Mesenchymal stem cell (in vitro differentiated cells and primary cell): ENCODE measurements around the gene TTC13.

Experiments
- DNase-seq: peaks from one replicate; pipeline ENCODE4 v3.0.0-alpha.2; 2013
- H2AFZ ChIP-seq: one replicate; pipeline ENCODE4 v1.6.1; 2013; ENCODE audit warnings: low read depth, mild to moderate bottlenecking, control low read depth, inconsistent platforms, low read length, moderate library complexity
- H2AK5ac ChIP-seq: 2 replicates; pipeline ENCODE4 v1.6.1; 2013; ENCODE audit warnings: low read length, moderate library complexity, mild to moderate bottlenecking, inconsistent platforms; ENCODE audit not compliant: severe bottlenecking
- H2BK120ac ChIP-seq: one replicate; pipeline ENCODE4 v1.6.1; 2013; ENCODE audit warnings: low read depth, mild to moderate bottlenecking, inconsistent platforms, low read length, moderate library complexity
- H2BK12ac ChIP-seq, 2 experiments: one replicate each; pipeline ENCODE4 v1.6.1; 2013; ENCODE audit warnings: inconsistent platforms in 2 of 2, low read length in 2 of 2, mild to moderate bottlenecking in 2 of 2, moderate library complexity in 2 of 2, control low read depth in 1 of 2
- H2BK15ac ChIP-seq: one replicate; pipeline ENCODE4 v1.6.1; 2013; ENCODE audit warnings: mild to moderate bottlenecking, low read depth, inconsistent platforms; ENCODE audit not compliant: poor library complexity, severe bottlenecking
- H2BK5ac ChIP-seq: 2 replicates; pipeline ENCODE4 v1.6.1; 2013; ENCODE audit warnings: low read depth, mild to moderate bottlenecking, low read length, control low read depth, inconsistent platforms; ENCODE audit not compliant: poor library complexity, severe bottlenecking
- H3K14ac ChIP-seq, 2 experiments: one replicate each; pipeline ENCODE4 v1.6.1; 2013; ENCODE audit warnings: inconsistent platforms in 2 of 2, low read length in 2 of 2, control low read depth in 1 of 2, mild to moderate bottlenecking in 1 of 2, moderate library complexity in 1 of 2
- H3K18ac ChIP-seq, 2 experiments: one replicate each; pipeline ENCODE4 v1.6.1; 2013; ENCODE audit warnings: inconsistent platforms in 2 of 2, low read length in 2 of 2, control low read depth in 1 of 2, low read depth in 1 of 2, mild to moderate bottlenecking in 1 of 2
- H3K23ac ChIP-seq, 2 experiments: one replicate each; pipeline ENCODE4 v1.6.1; 2013; ENCODE audit warnings: inconsistent platforms in 2 of 2, low read length in 2 of 2, mild to moderate bottlenecking in 2 of 2, moderate library complexity in 2 of 2, control low read depth in 1 of 2
- H3K27ac ChIP-seq: 2 replicates; pipeline ENCODE4 v1.5.1; 2013; ENCODE audit warnings: mild to moderate bottlenecking, moderate library complexity, low read length, control low read depth, inconsistent platforms; ENCODE audit not compliant: poor library complexity, severe bottlenecking
- H3K27me3 ChIP-seq, 2 experiments: 2 replicates each; pipeline versions ENCODE4 v1.6.1 to v1.7.0; 2013; ENCODE audit warnings: low read length in 2 of 2, mild to moderate bottlenecking in 2 of 2, moderate library complexity in 2 of 2, control low read depth in 1 of 2, inconsistent platforms in 1 of 2; ENCODE audit not compliant: control insufficient read depth in 1 of 2, insufficient read depth in 1 of 2
- H3K36me3 ChIP-seq, 2 experiments: 2 replicates each; pipeline versions ENCODE4 v1.6.1 to v1.7.0; 2013; ENCODE audit warnings: low read length in 2 of 2, control low read depth in 1 of 2, inconsistent platforms in 1 of 2, low read depth in 1 of 2, mild to moderate bottlenecking in 1 of 2; ENCODE audit not compliant: insufficient read depth in 2 of 2, control insufficient read depth in 1 of 2
- H3K4ac ChIP-seq, 2 experiments: one replicate each; pipeline ENCODE4 v1.6.1; 2013; ENCODE audit warnings: inconsistent platforms in 2 of 2, low read length in 2 of 2, mild to moderate bottlenecking in 2 of 2, moderate library complexity in 2 of 2, control low read depth in 1 of 2, low read depth in 1 of 2
- H3K4me1 ChIP-seq: 2 replicates; pipeline ENCODE4 v1.6.1; 2013; ENCODE audit warnings: low read depth, low read length, control low read depth; ENCODE audit not compliant: control insufficient read depth, insufficient read depth
- H3K4me2 ChIP-seq: 2 replicates; pipeline ENCODE4 v1.6.1; 2013; ENCODE audit warnings: low read length, mild to moderate bottlenecking, inconsistent platforms; ENCODE audit not compliant: poor library complexity, severe bottlenecking
- H3K4me3 ChIP-seq, 2 experiments: 2 replicates each; pipeline versions ENCODE4 v1.5.1 to v1.7.0; 2013; ENCODE audit warnings: low read length in 2 of 2, mild to moderate bottlenecking in 2 of 2, control low read depth in 1 of 2, low read depth in 1 of 2; ENCODE audit not compliant: insufficient read depth in 1 of 2
- H3K79me1 ChIP-seq: replicated peaks from 2 replicates; pipeline ENCODE4 v1.6.1; 2013; ENCODE audit warnings: mild to moderate bottlenecking, control low read depth, low read length, inconsistent platforms; ENCODE audit not compliant: poor library complexity, severe bottlenecking
- H3K9ac ChIP-seq: 2 replicates; pipeline ENCODE4 v1.7.0; 2013; ENCODE audit warnings: mild to moderate bottlenecking, low read length, moderate library complexity
- H3K9me3 ChIP-seq: 2 replicates; pipeline ENCODE4 v1.7.0; 2013; ENCODE audit warnings: mild to moderate bottlenecking, low read length; ENCODE audit not compliant: control insufficient read depth
- H4K8ac ChIP-seq: one replicate; pipeline ENCODE4 v1.6.1; 2013; ENCODE audit warnings: inconsistent platforms, mild to moderate bottlenecking, low read length, moderate library complexity
- H4K91ac ChIP-seq: one replicate; pipeline ENCODE4 v1.6.1; 2013; ENCODE audit warnings: mild to moderate bottlenecking, low read length, inconsistent platforms
- WGBS: methylation state at CpG from one replicate; pipeline ENCODE4 v1.1.7; 2013; ENCODE audit warnings: mixed read lengths; 5-methylcytosine and 5-hydroxymethylcytosine counted together

The TTC13 gene

DNA sequence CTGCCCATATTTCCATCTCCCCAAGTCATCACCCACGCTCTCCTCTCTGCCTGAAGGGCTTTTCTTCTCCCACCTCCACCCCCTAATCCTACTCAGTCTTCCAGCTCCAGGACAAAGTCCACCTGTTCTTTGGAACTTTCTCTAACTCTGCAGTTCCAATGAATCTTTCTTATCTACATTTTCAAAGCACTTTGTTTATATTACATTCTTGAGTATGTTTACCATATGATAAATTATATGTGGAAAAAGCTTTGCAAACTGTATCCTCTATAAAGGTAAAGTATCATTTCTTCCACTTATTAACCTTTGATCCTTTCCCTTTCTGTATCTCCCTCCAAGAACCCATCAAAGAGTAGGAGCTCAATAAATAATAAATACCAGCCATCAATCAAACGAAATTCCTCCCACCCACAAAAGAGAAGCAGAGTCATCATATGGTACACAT is 39.7 kb downstream of the TTC13 start:
- H3K27ac ChIP-seq, result no peak overlapping the region
- WGBS, result 89% methylated on average over 2 of the region's 2 CpGs
- no peaks in the 10 kb centered on the region for H3K4me1 ChIP-seq
- H3K9me3 ChIP-seq, result no peaks in the 10 kb centered on the region
- H2BK5ac ChIP-seq, result no peak overlapping the region
- H3K27me3 ChIP-seq, result no peaks in the 10 kb centered on the region
- no peak overlapping the region for H4K8ac ChIP-seq
- no peak overlapping the region for H3K23ac ChIP-seq
- H3K18ac ChIP-seq, result no peak overlapping the region
- H3K14ac ChIP-seq, result no peak overlapping the region
- peaks cover 3 to 6% of the 10 kb centered on the region in 2 experiments for H3K36me3 ChIP-seq
- no peaks in the 10 kb centered on the region for H3K79me1 ChIP-seq
- H2BK12ac ChIP-seq, result no peak overlapping the region
- H2BK15ac ChIP-seq, result no peak overlapping the region
- no peak overlapping the region for H3K4ac ChIP-seq
- no peak overlapping the region for H3K9ac ChIP-seq
- DNase-seq, result no peak
- H2AK5ac ChIP-seq, result no peak overlapping the region
- H4K91ac ChIP-seq, result no peak overlapping the region
- H2AFZ ChIP-seq, result no peak overlapping the region
- no peak overlapping the region for H3K4me3 ChIP-seq
- no peak overlapping the region for H2BK120ac ChIP-seq
- no peak overlapping the region for H3K4me2 ChIP-seq

- no peak overlapping the region for H2AK5ac ChIP-seq
- peaks cover 0 to 3% of the 10 kb centered on the region in 2 experiments for H3K36me3 ChIP-seq
- no peak overlapping the region for H3K23ac ChIP-seq
- DNase-seq, result no peak
- H4K8ac ChIP-seq, result no peak overlapping the region
- H2AFZ ChIP-seq, result no peak overlapping the region
- no peak overlapping the region for H3K27ac ChIP-seq
- H2BK12ac ChIP-seq, result no peak overlapping the region
- H3K79me1 ChIP-seq, result no peaks in the 10 kb centered on the region
- no peak overlapping the region for H3K4me2 ChIP-seq
- H2BK120ac ChIP-seq, result no peak overlapping the region
- no peak overlapping the region for H3K4me3 ChIP-seq
- no peak overlapping the region for H4K91ac ChIP-seq
- no peak overlapping the region for H2BK15ac ChIP-seq
- no peak overlapping the region for H3K18ac ChIP-seq
- no peaks in the 10 kb centered on the region for H3K27me3 ChIP-seq
- H3K9ac ChIP-seq, result no peak overlapping the region
- H3K4ac ChIP-seq, result no peak overlapping the region
- H3K14ac ChIP-seq, result no peak overlapping the region
- H3K9me3 ChIP-seq, result no peaks in the 10 kb centered on the region
- H2BK5ac ChIP-seq, result no peak overlapping the region
- WGBS, result 92% methylated on average over 2 of the region's 2 CpGs
- no peaks in the 10 kb centered on the region for H3K4me1 ChIP-seq
Observed at GRCh38 chr1:230937371-230937770, 41.3 kb downstream of the TTC13 start.

DNA sequence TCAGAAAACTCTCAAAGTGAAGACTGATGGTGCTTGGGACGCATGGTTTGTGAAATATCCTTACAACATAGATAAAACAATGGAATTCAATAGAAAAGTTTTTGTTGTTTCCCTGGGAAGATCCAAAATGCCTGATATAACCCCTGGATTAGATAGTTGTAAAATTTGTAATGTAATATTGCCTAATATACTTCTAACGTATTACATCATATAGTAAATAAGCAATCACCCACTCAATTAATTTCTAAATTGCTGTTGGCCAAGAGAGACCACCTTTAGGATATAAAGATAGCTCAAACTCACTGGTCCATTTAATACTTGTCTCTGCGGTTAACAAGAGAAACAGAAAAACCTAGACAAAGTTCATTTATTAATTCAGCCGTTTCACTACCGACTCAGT is 42.2 kb downstream of the TTC13 start:
- Histone ChIP-seq H3K4me2 (no peak overlapping the region), H3K18ac (no peak overlapping the region), H4K91ac (no peak overlapping the region), H3K79me1 (no peaks in the 10 kb centered on the region), H2BK120ac (no peak overlapping the region), H3K4ac (no peak overlapping the region), H2AK5ac (no peak overlapping the region), H3K23ac (no peak overlapping the region), H3K9ac (no peak overlapping the region), H3K27me3 (no peaks in the 10 kb centered on the region), H3K9me3 (no peaks in the 10 kb centered on the region), H2AFZ (no peak overlapping the region), H2BK15ac (no peak overlapping the region), H3K4me1 (no peaks in the 10 kb centered on the region), H3K36me3 (peaks cover 3 to 5% of the 10 kb centered on the region in 2 experiments), H3K14ac (no peak overlapping the region), H3K27ac (no peak overlapping the region), H2BK5ac (no peak overlapping the region), H4K8ac (no peak overlapping the region), H3K4me3 (no peak overlapping the region), H2BK12ac (no peak overlapping the region)
- WGBS, result 92% methylated on average over 4 of the region's 5 CpGs
- DNase-seq, result no peak

- Histone ChIP-seq H3K4me2 (no peak overlapping the region), H2BK15ac (no peak overlapping the region), H2AFZ (no peak overlapping the region), H3K79me1 (no peaks in the 10 kb centered on the region), H2BK120ac (no peak overlapping the region), H3K27ac (no peak overlapping the region), H3K4ac (no peak overlapping the region), H3K27me3 (no peaks in the 10 kb centered on the region), H4K8ac (no peak overlapping the region), H2BK12ac (no peak overlapping the region), H3K23ac (no peak overlapping the region), H3K4me1 (no peaks in the 10 kb centered on the region), H4K91ac (no peak overlapping the region), H3K18ac (no peak overlapping the region), H3K9ac (no peak overlapping the region), H2BK5ac (no peak overlapping the region), H3K4me3 (no peak overlapping the region), H3K14ac (no peak overlapping the region), H3K36me3 (peaks cover 3 to 11% of the 10 kb centered on the region in 2 experiments), H2AK5ac (no peak overlapping the region), H3K9me3 (no peaks in the 10 kb centered on the region)
- WGBS, result 97% methylated on average over 6 of the region's 6 CpGs
- no peak for DNase-seq
Observed at GRCh38 chr1:230935852-230936251, 42.8 kb downstream of the TTC13 start.
